Measurements from ENCODE around the gene MRPS2.

GRCh38 chr9:135502873-135503321 lies 2.4 kb downstream of the MRPS2 start:
- TF ChIP-seq POLR2AphosphoS5 (IDR thresholded peaks at IDR 0.05) = no peak
- no peak for TF ChIP-seq POLR2A (IDR thresholded peaks at IDR 0.05)
- no peak for TF ChIP-seq CTCF (IDR thresholded peaks at IDR 0.05 in 8 of 11, conservative IDR thresholded peaks at IDR 0.05 in 3 of 11)

Measured in spleen (tissue), 7 donors.